NCI-H1105 treated with DMSO at 0.1 percent for 48 hours (cell line): Measurements from ENCODE around the gene FIGN.
A peak's percentile ranks its signal among the peaks of the same experiment; 100 is the strongest.

ENCODE experiments used
- DNase-seq: peaks from one replicate; lab custom pipeline; 2025; lab: John Stamatoyannopoulos, UW

Gene FIGN

GRCh38 chr2:163664610-163665009 lies 71.2 kb downstream of the FIGN start:
- DNase-seq: no peak

- DNase-seq: no peak
Observed at GRCh38 chr2:163662141-163662780, 73.5 kb downstream of the FIGN start.

- no peak for DNase-seq
Observed at GRCh38 chr2:163659224-163659623, 76.6 kb downstream of the FIGN start.

GRCh38 chr2:163658556-163658955 lies 77.3 kb downstream of the FIGN start:
- DNase-seq: peak; percentile 7

DNA sequence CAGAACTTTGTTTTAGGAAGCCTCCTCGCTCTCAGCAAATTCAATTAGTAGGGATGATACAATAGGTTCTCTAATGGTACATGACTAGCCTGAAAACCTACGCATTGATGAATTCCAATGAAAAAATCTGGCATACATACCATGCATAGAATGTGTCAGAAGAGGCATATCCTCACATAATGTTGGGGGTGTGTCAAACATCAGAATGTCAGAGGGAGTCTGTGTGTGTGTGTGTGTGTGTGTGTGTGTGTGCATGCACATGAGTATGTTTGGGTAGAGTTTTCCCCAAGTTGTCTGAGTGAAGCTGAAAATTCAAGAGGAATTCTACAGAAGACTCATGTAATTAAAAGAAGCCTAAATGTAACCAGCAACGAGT lies 78.5 kb downstream of the FIGN start:
- no peak for DNase-seq

DNA sequence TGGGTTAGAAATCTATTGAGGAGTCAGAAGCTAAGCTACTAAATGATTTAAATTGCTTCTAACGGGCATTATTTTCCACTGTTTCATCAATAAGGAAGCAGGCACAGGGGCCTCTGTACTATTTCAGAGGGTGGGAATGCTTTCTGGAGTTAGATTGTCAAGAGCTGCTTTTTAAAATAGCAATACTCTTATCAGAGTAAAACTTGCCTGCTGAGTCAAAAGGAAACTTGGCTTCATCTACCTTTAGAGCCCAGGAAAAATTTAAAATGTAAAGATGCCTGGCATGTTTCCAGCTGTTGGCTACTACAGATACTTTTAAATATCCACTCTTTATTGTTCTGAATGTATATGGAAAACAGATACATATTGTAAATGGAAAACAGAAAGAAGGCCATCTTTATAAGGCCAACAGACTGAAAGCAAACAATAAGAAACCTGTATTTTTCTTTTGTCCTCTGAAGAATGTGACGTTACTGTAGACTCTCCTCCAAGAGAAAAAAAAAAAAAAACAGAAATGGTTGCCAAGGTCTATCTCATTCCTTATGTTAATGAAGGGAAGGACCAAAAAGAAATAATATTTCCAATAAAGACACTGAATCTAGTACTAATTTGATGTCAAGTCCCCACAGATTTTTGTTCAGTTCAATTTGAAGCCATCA lies 79.1 kb downstream of the FIGN start:
- no peak for DNase-seq

GRCh38 chr2:163655667-163656066 lies 80.1 kb downstream of the FIGN start:
- DNase-seq: no peak

DNA sequence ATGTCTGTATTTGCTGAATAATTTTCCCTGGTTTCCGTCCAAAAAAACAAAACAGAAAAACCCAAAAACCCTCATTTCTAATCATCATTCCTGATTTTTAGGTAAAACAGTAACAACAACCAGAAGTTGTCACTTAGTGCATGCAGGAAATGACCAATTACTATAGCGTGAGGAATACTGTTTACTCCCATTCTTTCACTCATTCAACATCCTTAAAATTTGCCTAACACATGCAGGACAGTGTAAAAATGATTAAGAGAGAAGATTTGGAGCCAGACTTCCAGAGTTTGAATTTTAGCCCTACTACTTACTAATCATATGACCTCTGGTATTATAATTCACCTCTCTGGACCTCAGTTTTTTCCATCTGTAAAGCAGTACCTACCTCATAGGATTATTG lies 83.1 kb downstream of the FIGN start:
- no peak for DNase-seq

GRCh38 chr2:163649080-163649479 lies 86.7 kb downstream of the FIGN start:
- DNase-seq: no peak

GRCh38 chr2:163647300-163647699 lies 88.5 kb downstream of the FIGN start:
- DNase-seq: no peak

GRCh38 chr2:163646687-163647086 lies 89.1 kb downstream of the FIGN start:
- peak; percentile 92 for DNase-seq

DNA sequence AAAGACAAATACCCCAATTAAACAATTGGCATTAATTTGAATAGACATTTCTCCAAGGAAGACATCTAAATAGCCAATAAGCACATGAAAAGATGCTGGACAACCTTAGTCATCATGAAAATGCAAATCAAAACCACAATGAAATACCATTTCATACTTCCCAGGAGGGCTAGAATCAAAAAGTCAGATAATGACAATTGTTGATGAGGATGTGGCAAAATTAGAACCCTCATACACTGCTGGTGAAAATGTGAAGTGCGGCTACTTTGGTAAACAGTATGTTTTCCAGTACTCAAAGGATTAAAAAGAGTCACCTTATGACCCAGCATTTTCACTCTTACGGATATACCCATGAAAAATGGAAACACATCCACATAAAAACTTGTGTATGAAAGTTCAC lies 91.6 kb downstream of the FIGN start:
- DNase-seq: no peak

DNA sequence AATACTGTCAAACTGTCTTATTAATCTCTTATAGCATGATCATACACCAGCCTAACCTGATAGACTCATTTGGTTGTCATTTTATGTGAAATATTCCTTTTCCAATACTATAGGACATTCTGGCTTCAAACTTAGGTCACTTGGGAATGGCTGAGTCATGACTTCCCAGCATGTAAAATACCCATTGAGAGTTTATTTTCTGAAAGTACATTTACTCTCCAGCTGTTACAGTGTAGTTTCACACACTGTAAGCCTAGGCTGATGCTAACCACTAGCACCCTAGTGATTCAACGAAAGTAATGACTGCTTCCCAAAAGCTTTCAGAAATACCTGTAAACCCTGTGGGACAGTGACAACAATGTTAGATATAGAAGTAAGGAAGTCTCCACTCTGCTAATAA lies 93.8 kb downstream of the FIGN start:
- no peak for DNase-seq

DNA sequence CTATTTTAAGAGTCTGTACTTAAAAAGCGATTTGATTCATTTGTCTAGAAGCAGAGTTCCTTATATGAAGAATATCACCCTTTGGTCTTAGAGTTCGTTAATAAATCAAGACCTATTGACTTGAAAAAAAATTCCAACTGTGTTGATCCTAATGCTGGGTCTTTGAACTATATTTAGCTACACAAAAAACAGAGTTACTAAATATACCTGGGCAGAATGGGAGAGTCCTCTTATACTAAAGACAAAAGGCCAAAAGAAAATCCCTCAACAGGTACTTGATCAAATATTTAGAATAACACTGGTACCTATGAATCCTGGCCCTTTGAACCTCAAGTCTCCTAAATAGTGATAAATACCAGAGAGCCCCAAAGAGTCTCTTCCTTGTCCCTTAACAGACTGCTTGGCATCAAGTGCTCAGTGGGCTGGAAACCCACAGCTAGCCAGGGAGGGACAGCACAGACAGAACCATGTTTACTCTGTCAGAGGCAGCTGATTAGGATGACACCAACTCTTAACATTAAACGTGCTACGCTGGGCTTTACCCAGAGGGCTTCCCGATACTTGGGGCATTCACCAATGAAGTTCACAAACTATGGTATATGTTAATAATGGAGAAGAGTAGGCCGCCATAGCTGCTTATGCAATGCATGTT lies 95.1 kb downstream of the FIGN start:
- DNase-seq: no peak

- no peak for DNase-seq
Observed at GRCh38 chr2:163637871-163638270, 97.9 kb downstream of the FIGN start.

- DNase-seq: no peak
Observed at GRCh38 chr2:163633291-163633690, 102.5 kb downstream of the FIGN start.

DNA sequence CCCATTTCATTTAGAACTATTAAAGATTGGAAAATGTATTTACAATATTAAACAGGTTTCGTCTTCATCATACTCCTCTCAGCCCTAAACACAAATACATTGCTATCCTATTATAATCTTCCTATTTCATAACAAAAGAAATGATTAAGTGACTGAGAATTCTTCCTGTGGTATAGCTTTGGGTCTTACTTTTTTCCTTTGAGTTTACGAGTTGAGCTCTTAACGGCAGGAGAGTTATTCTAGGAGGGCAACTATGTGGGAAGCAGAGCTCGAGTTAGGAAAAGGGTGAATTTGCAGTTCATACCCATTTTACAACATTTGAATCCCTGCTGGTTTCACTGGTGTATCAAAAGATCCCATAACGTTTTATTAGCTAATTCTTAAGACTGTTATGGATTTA lies 105.0 kb downstream of the FIGN start:
- no peak for DNase-seq

GRCh38 chr2:163626639-163627109 lies 109.1 kb downstream of the FIGN start:
- DNase-seq: no peak

DNA sequence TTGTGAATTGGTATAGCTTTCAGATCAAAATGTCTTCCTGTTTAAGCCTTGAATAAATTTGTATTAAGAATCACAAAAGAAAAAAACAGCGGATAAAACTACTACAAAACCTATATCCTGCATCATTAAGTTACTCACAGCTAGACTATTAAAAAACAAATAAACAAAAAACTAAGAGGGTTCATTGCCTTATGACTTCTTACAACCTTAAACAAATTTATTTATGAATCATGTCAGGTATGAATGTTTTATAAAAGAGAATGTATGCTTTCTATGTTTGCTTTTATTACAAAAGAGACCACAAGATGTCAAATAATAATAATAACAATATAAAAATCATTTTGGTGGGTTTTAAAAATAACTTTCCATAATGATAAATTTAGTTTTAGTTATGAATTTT lies 109.6 kb downstream of the FIGN start:
- no peak for DNase-seq

- DNase-seq: no peak
Observed at GRCh38 chr2:163625632-163626031, 110.2 kb downstream of the FIGN start.

GRCh38 chr2:163621445-163622004 lies 114.3 kb downstream of the FIGN start:
- DNase-seq: no peak

DNA sequence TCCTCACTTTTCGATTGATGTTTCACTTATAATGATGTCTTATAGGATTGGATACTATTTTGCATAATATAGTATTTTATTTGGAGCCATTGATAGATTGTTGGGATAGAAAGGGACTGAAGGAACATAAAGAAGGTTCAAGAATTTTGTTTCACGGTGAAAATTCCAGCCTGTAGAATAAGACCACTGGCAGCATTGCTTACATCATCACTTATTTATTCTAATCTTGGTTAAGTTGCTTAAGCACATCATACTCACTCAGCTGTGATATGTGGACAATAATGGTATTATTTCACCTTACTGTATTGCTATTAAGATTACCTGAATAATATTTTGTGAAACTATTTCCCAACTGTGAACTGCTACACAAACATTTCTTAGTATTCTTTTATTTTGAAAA lies 118.3 kb downstream of the FIGN start:
- DNase-seq: no peak

DNA sequence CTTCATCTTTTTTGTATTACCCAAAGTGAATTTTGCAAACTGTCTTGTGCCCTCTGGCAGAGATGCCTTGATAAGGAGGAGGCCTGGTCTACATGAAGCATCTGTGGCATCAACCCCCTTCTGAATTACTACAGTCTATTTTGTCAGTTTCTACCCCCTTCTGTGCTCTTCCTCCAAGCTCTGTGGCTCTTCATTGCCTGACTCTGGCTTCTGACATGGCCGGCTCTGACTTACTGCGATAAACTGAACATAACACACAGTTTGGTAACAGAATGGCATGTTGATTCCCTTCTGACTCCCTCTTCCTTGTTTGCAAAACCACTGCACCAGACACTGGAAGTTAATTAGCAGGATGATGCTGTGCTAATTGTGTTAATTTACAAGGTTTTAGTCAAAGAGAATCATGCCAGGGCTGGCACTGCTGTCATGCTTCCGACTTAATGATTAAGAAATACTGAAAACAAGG lies 122.5 kb downstream of the FIGN start:
- DNase-seq: no peak
